IMR-90 (cell line): ENCODE data around the gene ST8SIA4. TPM values are rescaled to one million over a fixed set of nuclear protein-coding genes. Genes with fewer than 3 reads are reported as not detected.

Experiments used
- ATAC-seq: fragments of 200-7000 bp; cut with Tn5 transposase; 2 replicates; pipeline ENCODE4 v1.9.1; 2020; ENCODE audit warnings: low read depth, mild to moderate bottlenecking, moderate library complexity
- BruUV-seq: library from RNA; stranded (reverse); fragments of 400-500 nt; replicated peaks from 2 replicates; lab custom pipeline; 2021; lab: Mats Ljungman, UMichigan
- CTCF ChIA-PET: fragments of 300-600 bp; formaldehyde crosslinking; extraction: SDS; loops from one replicate; lab custom pipeline; 2021; ENCODE audit warnings: antibody characterized with exemption; lab: Yijun Ruan, JAX
- POLR2A ChIA-PET: fragments of 300-600 bp; sonication (Branson Sonifier 250); formaldehyde crosslinking; loops from one replicate; lab custom pipeline; 2022; ENCODE audit warnings: antibody characterized with exemption; ENCODE audit not compliant: unreplicated experiment; lab: Charles Lee
- DNase-seq: peaks from one replicate; pipeline ENCODE4 v3.0.0; 2013
- H2AFZ ChIP-seq: replicated peaks from 2 replicates; pipeline ENCODE3; 2013; ENCODE audit warnings: low read length, mild to moderate bottlenecking; ENCODE audit not compliant: poor library complexity
- H2AK5ac ChIP-seq: 2 replicates; pipeline ENCODE4 v1.6.1; 2013; ENCODE audit warnings: low read depth, low read length, inconsistent platforms
- H2AK9ac ChIP-seq: replicated peaks from 2 replicates; pipeline ENCODE3; 2013; ENCODE audit warnings: mild to moderate bottlenecking, low read depth, low read length, moderate library complexity; ENCODE audit not compliant: poor library complexity
- H2BK120ac ChIP-seq: 2 replicates; pipeline ENCODE4 v1.6.1; 2013; ENCODE audit warnings: low read depth, low read length, inconsistent platforms
- H2BK15ac ChIP-seq: 3 replicates; pipeline ENCODE4 v1.6.1; 2013; ENCODE audit warnings: low read depth, low read length, inconsistent platforms
- H2BK20ac ChIP-seq: 2 replicates; pipeline ENCODE4 v1.6.1; 2013; ENCODE audit warnings: low read depth, mild to moderate bottlenecking, inconsistent platforms, low read length, moderate library complexity
- H2BK5ac ChIP-seq: 2 replicates; pipeline ENCODE4 v1.6.1; 2013; ENCODE audit warnings: mild to moderate bottlenecking, low read depth, low read length, inconsistent platforms; ENCODE audit not compliant: poor library complexity, severe bottlenecking
- H3K14ac ChIP-seq: replicated peaks from 2 replicates; pipeline ENCODE4 v1.6.1; 2013; ENCODE audit warnings: low read depth, low read length, inconsistent platforms
- H3K18ac ChIP-seq: 2 replicates; pipeline ENCODE4 v1.6.1; 2013; ENCODE audit warnings: low read depth, low read length, control low read depth
- H3K23ac ChIP-seq: 2 replicates; pipeline ENCODE4 v1.6.1; 2013; ENCODE audit warnings: low read depth, low read length, inconsistent platforms
- H3K27ac ChIP-seq: 2 replicates; pipeline ENCODE4 v1.5.1; 2013; ENCODE audit warnings: mild to moderate bottlenecking, control low read depth, low read length; ENCODE audit not compliant: insufficient read depth
- H3K27me3 ChIP-seq: 2 replicates; pipeline ENCODE4 v1.6.1; 2013; ENCODE audit warnings: low read length; ENCODE audit not compliant: control insufficient read depth, insufficient read depth
- H3K36me3 ChIP-seq: 2 replicates; pipeline ENCODE4 v1.6.1; 2013; ENCODE audit warnings: low read length, mixed read lengths; ENCODE audit not compliant: control insufficient read depth, insufficient read depth
- H3K4ac ChIP-seq: 2 replicates; pipeline ENCODE4 v1.6.1; 2013; ENCODE audit warnings: low read depth, low read length, inconsistent platforms
- H3K4me1 ChIP-seq: 2 replicates; pipeline ENCODE4 v1.6.1; 2013; ENCODE audit warnings: low read length, mixed read lengths; ENCODE audit not compliant: control insufficient read depth, insufficient read depth
- H3K4me2 ChIP-seq: 2 replicates; pipeline ENCODE4 v1.6.1; 2013; ENCODE audit warnings: low read depth, mild to moderate bottlenecking, control low read depth, low read length, moderate library complexity
- H3K4me3 ChIP-seq: 2 replicates; pipeline ENCODE4 v1.5.1; 2013; ENCODE audit warnings: low read depth, mild to moderate bottlenecking, control low read depth, low read length, moderate library complexity; ENCODE audit not compliant: insufficient read depth
- H3K56ac ChIP-seq: 2 replicates; pipeline ENCODE4 v1.6.1; 2013; ENCODE audit warnings: low read length, inconsistent platforms; ENCODE audit not compliant: insufficient read depth; ENCODE audit errors: extremely low read depth
- H3K79me1 ChIP-seq, 2 experiments: 2 replicates each; pipeline ENCODE4 v1.6.1; 2013; ENCODE audit warnings: low read length in 2 of 2, inconsistent platforms in 1 of 2, low read depth in 1 of 2
- H3K9ac ChIP-seq: 2 replicates; pipeline ENCODE4 v1.6.1; 2013; ENCODE audit warnings: low read depth, low read length, control low read depth
- H3K9me1 ChIP-seq: 2 replicates; pipeline ENCODE4 v1.6.1; 2013; ENCODE audit warnings: low read length, inconsistent platforms; ENCODE audit not compliant: insufficient read depth
- H3K9me3 ChIP-seq: 2 replicates; pipeline ENCODE4 v1.6.1; 2013; ENCODE audit warnings: low read length; ENCODE audit not compliant: control insufficient read depth, insufficient read depth
- H4K20me1 ChIP-seq: 2 replicates; pipeline ENCODE4 v1.6.1; 2013; ENCODE audit warnings: low read length, inconsistent platforms; ENCODE audit not compliant: insufficient read depth
- H4K5ac ChIP-seq: 2 replicates; pipeline ENCODE4 v1.6.1; 2013; ENCODE audit warnings: mild to moderate bottlenecking, low read depth, low read length, control low read depth
- H4K8ac ChIP-seq, 2 experiments: 2 replicates each; pipeline ENCODE4 v1.6.1; 2013; ENCODE audit warnings: low read depth in 2 of 2, low read length in 2 of 2, control low read depth in 1 of 2, inconsistent platforms in 1 of 2
- H4K91ac ChIP-seq: 2 replicates; pipeline ENCODE4 v1.6.1; 2013; ENCODE audit warnings: low read depth, low read length, inconsistent platforms; ENCODE audit not compliant: insufficient read depth
- MAZ ChIP-seq: IDR thresholded peaks from 2 replicates; pipeline ENCODE4 v1.6.1; 2012; ENCODE audit warnings: low read depth, mild to moderate bottlenecking, low read length, improper control_type of control experiment, moderate library complexity, borderline replicate concordance
- RAD21 ChIP-seq: IDR thresholded peaks from 2 replicates; pipeline ENCODE4 v1.6.1; 2012; ENCODE audit warnings: low read length, improper control_type of control experiment
- SMC3 ChIP-seq: fragments of 150-350 bp; IDR thresholded peaks from 2 replicates; pipeline ENCODE4 v1.6.1; 2016; ENCODE audit warnings: low read depth, mild to moderate bottlenecking, antibody characterized with exemption, low read length, moderate library complexity
- WGBS, 2 experiments: methylation state at CpG; one replicate each; pipeline versions ENCODE4 v1.1.5 to v1.1.7; 2013; ENCODE audit warnings: missing lambda C conversion rate in 2 of 2; ENCODE audit not compliant: insufficient read length in 1 of 2; ENCODE audit errors: extremely low coverage in 2 of 2; 5-methylcytosine and 5-hydroxymethylcytosine counted together
- dilution Hi-C: fragments of 300-500 bp; cut with HindIII; formaldehyde crosslinking; loops from one replicate; pipeline ENCODE4 v1.14.3; 2018; ENCODE audit warnings: low sequenced_read_pairs; ENCODE audit not compliant: unreplicated experiment
- in situ Hi-C: fragments of 300-500 bp; cut with MboI; formaldehyde crosslinking; loops from 3 replicates; pipeline ENCODE4 v1.14.3; 2019; ENCODE audit warnings: low sequenced_read_pairs, inconsistent platforms, mixed read lengths
- intact Hi-C: fragments of 100-400 bp; cut with micrococcal nuclease; formaldehyde crosslinking; loops from 2 replicates; pipeline ENCODE4 v1.10.0; 2022
- polyA plus RNA-seq, 3 experiments: library from polyadenylated mRNA; depleted of rRNA; stranded (reverse); fragments of >200 nt; gene quantifications; 2 replicates each; pipeline ENCODE4 v1.2.3, GENCODE V29; 2012; ENCODE audit warnings: low replicate concordance in 1 of 3
- total RNA-seq: library from RNA; depleted of rRNA; stranded (reverse); fragments of >200 nt; gene quantifications from 2 replicates; pipeline ENCODE4 v1.2.3, GENCODE V29; 2012
- TF ChIP-seq, protein P1 (sequence below): fragments of 150-350 bp; IDR thresholded peaks from 2 replicates; pipeline ENCODE4 v1.6.1; 2016; ENCODE audit warnings: low read depth, mild to moderate bottlenecking, low read length, moderate library complexity, borderline replicate concordance
- TF ChIP-seq, protein P2 (sequence below): fragments of 150-350 bp; IDR thresholded peaks from 2 replicates; pipeline ENCODE4 v1.6.1; 2017; ENCODE audit warnings: mild to moderate bottlenecking, antibody characterized with exemption, low read length, low read depth

ST8SIA4 gene
- total and polyA plus RNA-seq, 2 of the 4 experiments (the other 2 are of a cell fraction): 0.02 to 0.18 TPM

DNA sequence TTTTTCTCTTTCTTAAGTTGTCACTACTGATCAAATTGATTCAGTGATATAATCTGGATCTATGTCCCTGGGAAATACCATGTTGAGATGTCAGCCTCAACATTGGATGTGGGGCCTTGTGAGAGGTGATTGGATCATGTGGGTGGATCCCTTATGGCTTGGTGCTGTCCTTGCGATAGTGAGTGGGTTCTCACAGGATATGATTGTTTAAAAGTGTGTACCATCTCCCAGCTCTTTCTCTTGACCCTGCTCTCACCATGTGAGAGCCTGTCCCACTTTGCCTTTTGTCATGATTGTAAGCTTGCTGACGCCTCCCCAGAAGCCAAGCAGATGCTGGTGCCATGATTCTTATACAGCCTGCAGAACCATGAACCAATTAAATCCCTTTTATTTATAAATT is 68.6 kb downstream of the ST8SIA4 start:
- in situ Hi-C loops (no loop called here), intact Hi-C loops (no loop called here), dilution Hi-C loops (no loop called here)
- H2BK120ac ChIP-seq: no peak overlapping the region
- no peak overlapping the region for H4K91ac ChIP-seq
- H3K4ac ChIP-seq: no peak overlapping the region
- TF ChIP-seq, protein P1, sequence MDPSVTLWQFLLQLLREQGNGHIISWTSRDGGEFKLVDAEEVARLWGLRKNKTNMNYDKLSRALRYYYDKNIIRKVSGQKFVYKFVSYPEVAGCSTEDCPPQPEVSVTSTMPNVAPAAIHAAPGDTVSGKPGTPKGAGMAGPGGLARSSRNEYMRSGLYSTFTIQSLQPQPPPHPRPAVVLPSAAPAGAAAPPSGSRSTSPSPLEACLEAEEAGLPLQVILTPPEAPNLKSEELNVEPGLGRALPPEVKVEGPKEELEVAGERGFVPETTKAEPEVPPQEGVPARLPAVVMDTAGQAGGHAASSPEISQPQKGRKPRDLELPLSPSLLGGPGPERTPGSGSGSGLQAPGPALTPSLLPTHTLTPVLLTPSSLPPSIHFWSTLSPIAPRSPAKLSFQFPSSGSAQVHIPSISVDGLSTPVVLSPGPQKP: no peak
- TF ChIP-seq, protein P2, sequence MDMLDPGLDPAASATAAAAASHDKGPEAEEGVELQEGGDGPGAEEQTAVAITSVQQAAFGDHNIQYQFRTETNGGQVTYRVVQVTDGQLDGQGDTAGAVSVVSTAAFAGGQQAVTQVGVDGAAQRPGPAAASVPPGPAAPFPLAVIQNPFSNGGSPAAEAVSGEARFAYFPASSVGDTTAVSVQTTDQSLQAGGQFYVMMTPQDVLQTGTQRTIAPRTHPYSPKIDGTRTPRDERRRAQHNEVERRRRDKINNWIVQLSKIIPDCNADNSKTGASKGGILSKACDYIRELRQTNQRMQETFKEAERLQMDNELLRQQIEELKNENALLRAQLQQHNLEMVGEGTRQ: no peak
- TF ChIP-seq MAZ (no peak), SMC3 (no peak), RAD21 (no peak)
- BruUV-seq: no TSS peak
- H2AFZ ChIP-seq: no peak overlapping the region
- H3K14ac ChIP-seq: no peak overlapping the region
- H4K8ac ChIP-seq: no peak overlapping the region
- WGBS, 2 experiments: no CpG with 5 or more reads among the region's 2 CpGs
- no peaks in the 10 kb centered on the region for H3K9me1 ChIP-seq
- ATAC-seq (no peak), DNase-seq (no peak)
- no peaks in the 10 kb centered on the region for H3K9me3 ChIP-seq
- H2AK5ac ChIP-seq: no peak overlapping the region
- CTCF ChIA-PET: no interaction called here
- H3K27me3 ChIP-seq: no peaks in the 10 kb centered on the region
- no peak overlapping the region for H2BK20ac ChIP-seq
- no peak overlapping the region for H3K56ac ChIP-seq
- H4K20me1 ChIP-seq: no peaks in the 10 kb centered on the region
- H2AK9ac ChIP-seq: no peak overlapping the region
- no peak overlapping the region for H2BK5ac ChIP-seq
- H4K5ac ChIP-seq: no peak overlapping the region
- no peak overlapping the region for H3K4me3 ChIP-seq
- no peaks in the 10 kb centered on the region for H3K36me3 ChIP-seq
- H3K4me2 ChIP-seq: no peak overlapping the region
- H3K4me1 ChIP-seq: no peaks in the 10 kb centered on the region
- no peak overlapping the region for H3K18ac ChIP-seq
- H3K9ac ChIP-seq: no peak overlapping the region
- H2BK15ac ChIP-seq: no peak overlapping the region
- POLR2A ChIA-PET: no interaction called here
- no peaks in the 10 kb centered on the region for H3K79me1 ChIP-seq
- H3K27ac ChIP-seq: no peak overlapping the region
- H3K23ac ChIP-seq: no peak overlapping the region
